ENCODE results near the gene RALGAPA2. TPM values are rescaled to one million over a fixed set of nuclear protein-coding genes. Genes with fewer than 3 reads are reported as not detected.

The RALGAPA2 gene
- total and polyA plus RNA-seq, 2 of the 13 experiments (the other 11 are each of a cell fraction or from before 2014, with no cell fraction given): 13.8 to 17.7 TPM

DNA sequence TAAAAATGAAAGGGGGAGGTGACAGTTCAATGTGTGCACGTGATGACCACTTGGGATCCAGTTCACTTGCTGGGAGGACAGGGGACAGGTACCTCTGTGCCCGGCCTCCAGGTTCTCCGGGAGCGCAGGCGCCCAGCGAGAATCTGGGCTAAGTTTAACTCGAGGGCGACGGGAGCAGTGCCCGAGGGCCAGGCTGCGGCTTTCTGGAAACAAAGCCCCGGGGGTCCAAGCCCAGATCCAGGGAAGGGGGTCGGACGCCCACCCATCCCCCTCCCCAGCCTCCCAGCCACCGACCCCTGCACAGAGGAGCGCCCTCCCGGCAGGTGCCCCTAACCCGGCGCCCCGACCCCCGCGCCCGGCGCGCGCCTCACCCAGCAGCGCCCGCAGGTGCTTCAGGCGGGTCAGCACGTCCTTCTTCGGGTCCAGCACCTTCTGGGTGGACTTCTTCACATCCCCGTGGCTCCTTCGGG, 405 bp downstream of the RALGAPA2 start (continued):
- TF ChIP-seq, protein P1, sequence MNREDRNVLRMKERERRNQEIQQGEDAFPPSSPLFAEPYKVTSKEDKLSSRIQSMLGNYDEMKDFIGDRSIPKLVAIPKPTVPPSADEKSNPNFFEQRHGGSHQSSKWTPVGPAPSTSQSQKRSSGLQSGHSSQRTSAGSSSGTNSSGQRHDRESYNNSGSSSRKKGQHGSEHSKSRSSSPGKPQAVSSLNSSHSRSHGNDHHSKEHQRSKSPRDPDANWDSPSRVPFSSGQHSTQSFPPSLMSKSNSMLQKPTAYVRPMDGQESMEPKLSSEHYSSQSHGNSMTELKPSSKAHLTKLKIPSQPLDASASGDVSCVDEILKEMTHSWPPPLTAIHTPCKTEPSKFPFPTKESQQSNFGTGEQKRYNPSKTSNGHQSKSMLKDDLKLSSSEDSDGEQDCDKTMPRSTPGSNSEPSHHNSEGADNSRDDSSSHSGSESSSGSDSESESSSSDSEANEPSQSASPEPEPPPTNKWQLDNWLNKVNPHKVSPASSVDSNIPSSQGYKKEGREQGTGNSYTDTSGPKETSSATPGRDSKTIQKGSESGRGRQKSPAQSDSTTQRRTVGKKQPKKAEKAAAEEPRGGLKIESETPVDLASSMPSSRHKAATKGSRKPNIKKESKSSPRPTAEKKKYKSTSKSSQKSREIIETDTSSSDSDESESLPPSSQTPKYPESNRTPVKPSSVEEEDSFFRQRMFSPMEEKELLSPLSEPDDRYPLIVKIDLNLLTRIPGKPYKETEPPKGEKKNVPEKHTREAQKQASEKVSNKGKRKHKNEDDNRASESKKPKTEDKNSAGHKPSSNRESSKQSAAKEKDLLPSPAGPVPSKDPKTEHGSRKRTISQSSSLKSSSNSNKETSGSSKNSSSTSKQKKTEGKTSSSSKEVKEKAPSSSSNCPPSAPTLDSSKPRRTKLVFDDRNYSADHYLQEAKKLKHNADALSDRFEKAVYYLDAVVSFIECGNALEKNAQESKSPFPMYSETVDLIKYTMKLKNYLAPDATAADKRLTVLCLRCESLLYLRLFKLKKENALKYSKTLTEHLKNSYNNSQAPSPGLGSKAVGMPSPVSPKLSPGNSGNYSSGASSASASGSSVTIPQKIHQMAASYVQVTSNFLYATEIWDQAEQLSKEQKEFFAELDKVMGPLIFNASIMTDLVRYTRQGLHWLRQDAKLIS (CRISPR knock-in tag; IDR thresholded peaks at IDR 0.05): no peak
- TF ChIP-seq ZNF337 (CRISPR knock-in tag; IDR thresholded peaks at IDR 0.05; ENCODE audit: borderline replicate concordance, low read depth) (no peak), NCOA2 (CRISPR knock-in tag; IDR thresholded peaks at IDR 0.05) (no peak), FOXM1 (CRISPR knock-in tag; IDR thresholded peaks at IDR 0.05) (no peak), DMAP1 (CRISPR knock-in tag; IDR thresholded peaks at IDR 0.05) (no peak), ZIK1 (CRISPR knock-in tag; IDR thresholded peaks at IDR 0.05; ENCODE audit: borderline replicate concordance, low read depth) (no peak), SNRNP70 (IDR thresholded peaks at IDR 0.05; ENCODE audit: low read depth, low read length) (no peak), PRPF4 (IDR thresholded peaks at IDR 0.05; ENCODE audit: low read depth, low read length, poor library complexity, severe bottlenecking) (no peak), SNAPC2 (CRISPR knock-in tag; IDR thresholded peaks at IDR 0.05) (no peak), SIX4 (CRISPR knock-in tag; IDR thresholded peaks at IDR 0.05) (no peak), RBFOX2 (IDR thresholded peaks at IDR 0.05; ENCODE audit: low read depth, low read length) (no peak), ESRRA (CRISPR knock-in tag; IDR thresholded peaks at IDR 0.05; ENCODE audit: low read depth) (no peak), ZBTB7B (CRISPR knock-in tag; IDR thresholded peaks at IDR 0.05) (peak; percentile 50; the same call in 1 of the 2 replicates), ZNF746 (CRISPR knock-in tag; IDR thresholded peaks at IDR 0.05) (peak; percentile 57; the same call in 1 of the 2 replicates)
- TF ChIP-seq, protein P2, sequence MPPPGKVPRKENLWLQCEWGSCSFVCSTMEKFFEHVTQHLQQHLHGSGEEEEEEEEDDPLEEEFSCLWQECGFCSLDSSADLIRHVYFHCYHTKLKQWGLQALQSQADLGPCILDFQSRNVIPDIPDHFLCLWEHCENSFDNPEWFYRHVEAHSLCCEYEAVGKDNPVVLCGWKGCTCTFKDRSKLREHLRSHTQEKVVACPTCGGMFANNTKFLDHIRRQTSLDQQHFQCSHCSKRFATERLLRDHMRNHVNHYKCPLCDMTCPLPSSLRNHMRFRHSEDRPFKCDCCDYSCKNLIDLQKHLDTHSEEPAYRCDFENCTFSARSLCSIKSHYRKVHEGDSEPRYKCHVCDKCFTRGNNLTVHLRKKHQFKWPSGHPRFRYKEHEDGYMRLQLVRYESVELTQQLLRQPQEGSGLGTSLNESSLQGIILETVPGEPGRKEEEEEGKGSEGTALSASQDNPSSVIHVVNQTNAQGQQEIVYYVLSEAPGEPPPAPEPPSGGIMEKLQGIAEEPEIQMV (CRISPR knock-in tag; IDR thresholded peaks at IDR 0.05; ENCODE audit: low read depth): no peak
- TF ChIP-seq, protein P3, sequence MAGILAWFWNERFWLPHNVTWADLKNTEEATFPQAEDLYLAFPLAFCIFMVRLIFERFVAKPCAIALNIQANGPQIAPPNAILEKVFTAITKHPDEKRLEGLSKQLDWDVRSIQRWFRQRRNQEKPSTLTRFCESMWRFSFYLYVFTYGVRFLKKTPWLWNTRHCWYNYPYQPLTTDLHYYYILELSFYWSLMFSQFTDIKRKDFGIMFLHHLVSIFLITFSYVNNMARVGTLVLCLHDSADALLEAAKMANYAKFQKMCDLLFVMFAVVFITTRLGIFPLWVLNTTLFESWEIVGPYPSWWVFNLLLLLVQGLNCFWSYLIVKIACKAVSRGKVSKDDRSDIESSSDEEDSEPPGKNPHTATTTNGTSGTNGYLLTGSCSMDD (CRISPR knock-in tag; IDR thresholded peaks at IDR 0.05): no peak
- TF ChIP-seq, protein P4, sequence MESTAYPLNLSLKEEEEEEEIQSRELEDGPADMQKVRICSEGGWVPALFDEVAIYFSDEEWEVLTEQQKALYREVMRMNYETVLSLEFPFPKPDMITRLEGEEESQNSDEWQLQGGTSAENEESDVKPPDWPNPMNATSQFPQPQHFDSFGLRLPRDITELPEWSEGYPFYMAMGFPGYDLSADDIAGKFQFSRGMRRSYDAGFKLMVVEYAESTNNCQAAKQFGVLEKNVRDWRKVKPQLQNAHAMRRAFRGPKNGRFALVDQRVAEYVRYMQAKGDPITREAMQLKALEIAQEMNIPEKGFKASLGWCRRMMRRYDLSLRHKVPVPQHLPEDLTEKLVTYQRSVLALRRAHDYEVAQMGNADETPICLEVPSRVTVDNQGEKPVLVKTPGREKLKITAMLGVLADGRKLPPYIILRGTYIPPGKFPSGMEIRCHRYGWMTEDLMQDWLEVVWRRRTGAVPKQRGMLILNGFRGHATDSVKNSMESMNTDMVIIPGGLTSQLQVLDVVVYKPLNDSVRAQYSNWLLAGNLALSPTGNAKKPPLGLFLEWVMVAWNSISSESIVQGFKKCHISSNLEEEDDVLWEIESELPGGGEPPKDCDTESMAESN (CRISPR knock-in tag; conservative IDR thresholded peaks at IDR 0.05): no peak
- TF ChIP-seq, protein P5, sequence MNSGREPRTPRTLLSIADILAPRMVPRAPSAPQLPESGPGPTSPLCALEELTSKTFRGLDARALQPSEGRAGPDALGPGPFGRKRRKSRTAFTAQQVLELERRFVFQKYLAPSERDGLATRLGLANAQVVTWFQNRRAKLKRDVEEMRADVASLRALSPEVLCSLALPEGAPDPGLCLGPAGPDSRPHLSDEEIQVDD (CRISPR knock-in tag; IDR thresholded peaks at IDR 0.05; ENCODE audit: borderline replicate concordance): no peak

All from HepG2 (cell line).